ENCODE measurements around the gene PNKP. TPM values are rescaled to one million over a fixed set of nuclear protein-coding genes. Genes with fewer than 3 reads are reported as not detected.

The PNKP gene
- total RNA-seq, 1 experiment from 2014 or later, result 130 TPM

DNA sequence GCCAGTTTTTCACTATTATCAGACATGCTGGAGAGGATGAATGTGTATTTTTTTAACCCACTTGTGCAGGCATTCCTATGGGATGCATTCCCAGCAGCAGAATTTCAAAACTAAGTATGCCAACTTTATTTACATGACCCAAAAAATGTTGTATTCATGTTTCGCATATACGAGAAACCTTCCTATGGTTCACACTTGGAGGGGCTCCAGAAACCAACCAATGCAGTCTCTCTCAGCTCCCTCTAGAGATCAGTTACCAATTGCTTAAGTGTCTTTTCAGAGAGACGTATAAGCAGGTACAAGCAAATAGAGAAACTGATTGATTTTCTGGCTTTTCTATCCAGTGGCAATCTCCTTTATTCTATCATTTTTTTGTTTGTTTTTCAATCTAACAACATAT lies 22.0 kb downstream of the PNKP start:
- Histone ChIP-seq H3K36me3 (ENCODE audit: insufficient read depth, low read length, poor library complexity, severe bottlenecking) (peaks cover 16% of the 10 kb centered on the region), H3K27me3 (replicated peaks; ENCODE audit: insufficient read depth, low read depth, low read length, poor library complexity) (no peaks in the 10 kb centered on the region), H3K4me3 (ENCODE audit: low read depth, low read length, poor library complexity, severe bottlenecking) (no peak overlapping the region), H3K27ac (ENCODE audit: low read depth, low read length, poor library complexity, severe bottlenecking) (no peak overlapping the region), H3K4me1 (ENCODE audit: insufficient read depth, low read length, poor library complexity, severe bottlenecking) (peaks cover 5% of the 10 kb centered on the region), H3K9me3 (ENCODE audit: low read depth, low read length, poor library complexity, severe bottlenecking) (peaks cover 9% of the 10 kb centered on the region)
- no peak for DNase-seq (ENCODE audit: low spot score)
- ChIA-PET POLR2A (ENCODE audit: low non-redundant PET) (no interaction called here), CTCF (no interaction called here)
- BruUV-seq (replicated peaks), result no TSS peak
- intact Hi-C loops (cut with micrococcal nuclease; ENCODE audit: unreplicated experiment), result no loop called here
- TF ChIP-seq, protein P1, sequence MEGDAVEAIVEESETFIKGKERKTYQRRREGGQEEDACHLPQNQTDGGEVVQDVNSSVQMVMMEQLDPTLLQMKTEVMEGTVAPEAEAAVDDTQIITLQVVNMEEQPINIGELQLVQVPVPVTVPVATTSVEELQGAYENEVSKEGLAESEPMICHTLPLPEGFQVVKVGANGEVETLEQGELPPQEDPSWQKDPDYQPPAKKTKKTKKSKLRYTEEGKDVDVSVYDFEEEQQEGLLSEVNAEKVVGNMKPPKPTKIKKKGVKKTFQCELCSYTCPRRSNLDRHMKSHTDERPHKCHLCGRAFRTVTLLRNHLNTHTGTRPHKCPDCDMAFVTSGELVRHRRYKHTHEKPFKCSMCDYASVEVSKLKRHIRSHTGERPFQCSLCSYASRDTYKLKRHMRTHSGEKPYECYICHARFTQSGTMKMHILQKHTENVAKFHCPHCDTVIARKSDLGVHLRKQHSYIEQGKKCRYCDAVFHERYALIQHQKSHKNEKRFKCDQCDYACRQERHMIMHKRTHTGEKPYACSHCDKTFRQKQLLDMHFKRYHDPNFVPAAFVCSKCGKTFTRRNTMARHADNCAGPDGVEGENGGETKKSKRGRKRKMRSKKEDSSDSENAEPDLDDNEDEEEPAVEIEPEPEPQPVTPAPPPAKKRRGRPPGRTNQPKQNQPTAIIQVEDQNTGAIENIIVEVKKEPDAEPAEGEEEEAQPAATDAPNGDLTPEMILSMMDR (conservative IDR thresholded peaks at IDR 0.05; ENCODE audit: low read depth, low read length), result 0 out of 2 replicates have a peak, but pooled peaks have one; percentile 11
- no peak for TF ChIP-seq EZH2 (IDR thresholded peaks at IDR 0.05; ENCODE audit: borderline replicate concordance, low read depth, low read length, poor library complexity, severe bottlenecking)

DNA sequence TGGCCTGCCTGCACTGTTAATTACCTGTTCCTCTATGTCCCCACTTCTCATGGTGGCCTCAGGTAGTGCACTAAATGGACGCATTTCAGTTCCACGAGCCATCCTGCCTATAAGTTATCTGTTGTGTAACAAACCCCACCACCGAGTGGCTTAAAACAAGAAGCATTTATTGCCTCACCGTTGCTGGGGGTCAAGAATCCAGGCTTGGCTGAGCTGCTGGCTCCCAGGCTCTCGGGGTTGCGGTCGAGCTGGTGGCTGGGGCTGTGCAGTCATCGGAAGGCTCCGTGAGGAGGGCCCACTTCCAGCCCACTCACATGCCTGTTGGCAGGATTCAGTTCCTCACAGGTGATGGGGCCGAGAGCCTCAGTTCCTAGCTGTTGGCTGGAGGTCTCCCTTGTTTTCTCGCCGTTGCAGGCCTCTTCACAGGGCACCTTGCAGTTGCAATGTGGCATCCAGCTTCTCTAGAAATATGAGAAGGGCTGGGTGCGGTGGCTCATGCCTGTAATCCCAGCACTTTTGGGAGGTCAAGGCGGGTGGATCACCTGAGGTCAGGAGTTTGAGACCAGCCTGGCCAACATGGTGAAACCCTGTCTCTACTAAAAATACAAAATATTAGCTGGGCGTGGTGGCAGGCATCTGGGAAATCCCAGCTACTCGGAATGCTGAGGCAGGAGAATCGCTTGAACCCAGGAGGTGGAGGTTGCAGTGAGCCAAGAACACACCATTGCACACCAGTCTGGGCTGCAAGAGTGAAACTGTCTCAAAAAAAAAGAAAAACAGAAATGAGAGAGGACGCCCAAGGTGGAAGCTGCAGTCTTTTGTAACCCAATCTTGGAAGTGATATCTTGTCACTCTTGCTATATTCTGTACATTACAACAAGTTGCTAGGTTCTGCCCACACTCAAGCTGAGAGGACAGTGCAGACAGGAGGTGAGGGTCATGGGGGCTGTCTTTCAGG lies 23.0 kb downstream of the PNKP start:
- no peak for TF ChIP-seq EZH2 (IDR thresholded peaks at IDR 0.05; ENCODE audit: borderline replicate concordance, low read depth, low read length, poor library complexity, severe bottlenecking)
- TF ChIP-seq, protein P1 (conservative IDR thresholded peaks at IDR 0.05; ENCODE audit: low read depth, low read length), result no peak
- ChIA-PET POLR2A (ENCODE audit: low non-redundant PET) (no interaction called here), CTCF (no interaction called here)
- no peak for DNase-seq (ENCODE audit: low spot score)
- Histone ChIP-seq H3K4me3 (ENCODE audit: low read depth, low read length, poor library complexity, severe bottlenecking) (no peak overlapping the region), H3K4me1 (ENCODE audit: insufficient read depth, low read length, poor library complexity, severe bottlenecking) (no peaks in the 10 kb centered on the region), H3K27ac (ENCODE audit: low read depth, low read length, poor library complexity, severe bottlenecking) (no peak overlapping the region), H3K36me3 (ENCODE audit: insufficient read depth, low read length, poor library complexity, severe bottlenecking) (peaks cover 23% of the 10 kb centered on the region), H3K9me3 (ENCODE audit: low read depth, low read length, poor library complexity, severe bottlenecking) (peaks cover 7% of the 10 kb centered on the region), H3K27me3 (replicated peaks; ENCODE audit: insufficient read depth, low read depth, low read length, poor library complexity) (no peaks in the 10 kb centered on the region)
- intact Hi-C loops (cut with micrococcal nuclease; ENCODE audit: unreplicated experiment), result no loop called here
- no TSS peak for BruUV-seq (replicated peaks)

DNA sequence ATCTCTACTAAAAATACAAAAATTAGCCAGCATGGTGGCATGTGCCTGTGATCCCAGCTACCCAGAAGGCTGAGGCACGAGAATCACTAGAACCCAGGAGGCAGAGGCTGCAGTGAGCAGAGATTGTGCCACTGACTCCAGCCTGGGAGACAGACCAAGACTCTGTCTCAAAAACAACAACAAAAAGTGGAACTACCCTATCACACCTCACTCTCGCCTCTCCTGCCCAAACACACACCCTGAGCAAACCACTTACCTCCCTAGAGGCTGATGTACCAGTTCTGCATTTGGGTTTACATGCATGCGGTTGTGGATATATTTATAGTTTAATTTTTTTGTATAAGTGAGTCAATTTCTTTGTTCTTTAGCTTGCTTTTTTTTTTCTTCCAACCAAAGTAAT lies 24.1 kb downstream of the PNKP start:
- H3K36me3 ChIP-seq (ENCODE audit: insufficient read depth, low read length, poor library complexity, severe bottlenecking), result peaks cover 30% of the 10 kb centered on the region
- no TSS peak for BruUV-seq (replicated peaks)
- intact Hi-C loops (cut with micrococcal nuclease; ENCODE audit: unreplicated experiment), result no loop called here
- ChIA-PET CTCF (no interaction called here), POLR2A (ENCODE audit: low non-redundant PET) (interaction anchor here (0.6 kb wide), 2 partner anchors 22 to 33 kb away, joined by 7 to 17 read pairs; no protein-coding TSS in a partner anchor)
- TF ChIP-seq, protein P1 (conservative IDR thresholded peaks at IDR 0.05; ENCODE audit: low read depth, low read length), result no peak
- TF ChIP-seq EZH2 (IDR thresholded peaks at IDR 0.05; ENCODE audit: borderline replicate concordance, low read depth, low read length, poor library complexity, severe bottlenecking), result no peak
- H3K4me1 ChIP-seq (ENCODE audit: insufficient read depth, low read length, poor library complexity, severe bottlenecking), result no peaks in the 10 kb centered on the region
- H3K27ac ChIP-seq (ENCODE audit: low read depth, low read length, poor library complexity, severe bottlenecking), result no peak overlapping the region
- no peaks in the 10 kb centered on the region for H3K27me3 ChIP-seq (replicated peaks; ENCODE audit: insufficient read depth, low read depth, low read length, poor library complexity)
- no peak overlapping the region for H3K4me3 ChIP-seq (ENCODE audit: low read depth, low read length, poor library complexity, severe bottlenecking)
- H3K9me3 ChIP-seq (ENCODE audit: low read depth, low read length, poor library complexity, severe bottlenecking), result no peaks in the 10 kb centered on the region
- no peak for DNase-seq (ENCODE audit: low spot score)
